ENCODE measurements around the gene GAB1. TPM values are rescaled to one million over a fixed set of nuclear protein-coding genes. Genes with fewer than 3 reads are reported as not detected.

The GAB1 gene
- total RNA-seq, 1 donor from 2014 or later = 27.2 TPM

DNA sequence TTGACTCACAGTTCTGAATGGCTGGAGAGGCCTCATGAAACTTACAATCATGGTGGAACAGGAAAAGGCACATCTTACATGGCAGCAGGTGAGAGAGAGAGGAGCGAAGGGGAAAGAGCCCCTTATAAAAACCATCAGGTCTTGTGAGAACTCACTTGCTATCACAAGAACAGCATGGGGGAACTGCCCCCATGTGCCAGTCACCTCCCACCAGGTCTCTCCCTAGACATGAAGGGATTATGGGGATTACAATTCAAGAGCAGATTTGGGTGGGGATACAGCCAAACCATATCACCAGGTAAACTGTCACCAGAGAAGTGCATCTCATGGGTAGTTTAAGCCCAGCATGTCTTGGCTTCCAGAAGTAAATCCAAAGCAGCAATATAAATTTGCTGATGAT, 169.4 kb downstream of the GAB1 start:
- no peaks in the 10 kb centered on the region for H3K9me3 Mint-ChIP-seq
- no peaks in the 10 kb centered on the region for H3K4me1 Mint-ChIP-seq
- no peak overlapping the region for H3K27ac Mint-ChIP-seq (ENCODE audit: unreplicated experiment)
- no peaks in the 10 kb centered on the region for H3K36me3 Mint-ChIP-seq (ENCODE audit: low read depth)
- H3K27me3 Mint-ChIP-seq (ENCODE audit: low read depth) = peaks cover 11% of the 10 kb centered on the region
- H3K4me3 Mint-ChIP-seq = no peak overlapping the region
- no peak for DNase-seq (ENCODE audit: low read depth, low spot score)
- TF ChIP-seq, protein P1, sequence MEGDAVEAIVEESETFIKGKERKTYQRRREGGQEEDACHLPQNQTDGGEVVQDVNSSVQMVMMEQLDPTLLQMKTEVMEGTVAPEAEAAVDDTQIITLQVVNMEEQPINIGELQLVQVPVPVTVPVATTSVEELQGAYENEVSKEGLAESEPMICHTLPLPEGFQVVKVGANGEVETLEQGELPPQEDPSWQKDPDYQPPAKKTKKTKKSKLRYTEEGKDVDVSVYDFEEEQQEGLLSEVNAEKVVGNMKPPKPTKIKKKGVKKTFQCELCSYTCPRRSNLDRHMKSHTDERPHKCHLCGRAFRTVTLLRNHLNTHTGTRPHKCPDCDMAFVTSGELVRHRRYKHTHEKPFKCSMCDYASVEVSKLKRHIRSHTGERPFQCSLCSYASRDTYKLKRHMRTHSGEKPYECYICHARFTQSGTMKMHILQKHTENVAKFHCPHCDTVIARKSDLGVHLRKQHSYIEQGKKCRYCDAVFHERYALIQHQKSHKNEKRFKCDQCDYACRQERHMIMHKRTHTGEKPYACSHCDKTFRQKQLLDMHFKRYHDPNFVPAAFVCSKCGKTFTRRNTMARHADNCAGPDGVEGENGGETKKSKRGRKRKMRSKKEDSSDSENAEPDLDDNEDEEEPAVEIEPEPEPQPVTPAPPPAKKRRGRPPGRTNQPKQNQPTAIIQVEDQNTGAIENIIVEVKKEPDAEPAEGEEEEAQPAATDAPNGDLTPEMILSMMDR (conservative IDR thresholded peaks at IDR 0.05) = no peak

- Mint-ChIP-seq H3K9me3 (no peaks in the 10 kb centered on the region), H3K27me3 (ENCODE audit: low read depth) (peaks cover 18% of the 10 kb centered on the region), H3K27ac (ENCODE audit: unreplicated experiment) (no peak overlapping the region), H3K4me3 (peak overlapping the region; percentile 47), H3K4me1 (peaks cover 23% of the 10 kb centered on the region), H3K36me3 (ENCODE audit: low read depth) (peaks cover 7% of the 10 kb centered on the region)
- DNase-seq (ENCODE audit: low read depth, low spot score) = no peak
- TF ChIP-seq, protein P1 (conservative IDR thresholded peaks at IDR 0.05) = no peak
Observed at GRCh38 chr4:143511906-143512305, 175.2 kb downstream of the GAB1 start.

- Mint-ChIP-seq H3K4me1 (peaks cover 26% of the 10 kb centered on the region), H3K4me3 (peak overlapping the region; percentile 99), H3K27ac (ENCODE audit: unreplicated experiment) (peak overlapping the region; percentile 99), H3K36me3 (ENCODE audit: low read depth) (peaks cover 7% of the 10 kb centered on the region), H3K9me3 (no peaks in the 10 kb centered on the region), H3K27me3 (ENCODE audit: low read depth) (peaks cover 13% of the 10 kb centered on the region)
- TF ChIP-seq, protein P1 (conservative IDR thresholded peaks at IDR 0.05) = no peak
- DNase-seq (ENCODE audit: low read depth, low spot score) = no peak
Observed at GRCh38 chr4:143512978-143513313, 176.3 kb downstream of the GAB1 start.

DNA sequence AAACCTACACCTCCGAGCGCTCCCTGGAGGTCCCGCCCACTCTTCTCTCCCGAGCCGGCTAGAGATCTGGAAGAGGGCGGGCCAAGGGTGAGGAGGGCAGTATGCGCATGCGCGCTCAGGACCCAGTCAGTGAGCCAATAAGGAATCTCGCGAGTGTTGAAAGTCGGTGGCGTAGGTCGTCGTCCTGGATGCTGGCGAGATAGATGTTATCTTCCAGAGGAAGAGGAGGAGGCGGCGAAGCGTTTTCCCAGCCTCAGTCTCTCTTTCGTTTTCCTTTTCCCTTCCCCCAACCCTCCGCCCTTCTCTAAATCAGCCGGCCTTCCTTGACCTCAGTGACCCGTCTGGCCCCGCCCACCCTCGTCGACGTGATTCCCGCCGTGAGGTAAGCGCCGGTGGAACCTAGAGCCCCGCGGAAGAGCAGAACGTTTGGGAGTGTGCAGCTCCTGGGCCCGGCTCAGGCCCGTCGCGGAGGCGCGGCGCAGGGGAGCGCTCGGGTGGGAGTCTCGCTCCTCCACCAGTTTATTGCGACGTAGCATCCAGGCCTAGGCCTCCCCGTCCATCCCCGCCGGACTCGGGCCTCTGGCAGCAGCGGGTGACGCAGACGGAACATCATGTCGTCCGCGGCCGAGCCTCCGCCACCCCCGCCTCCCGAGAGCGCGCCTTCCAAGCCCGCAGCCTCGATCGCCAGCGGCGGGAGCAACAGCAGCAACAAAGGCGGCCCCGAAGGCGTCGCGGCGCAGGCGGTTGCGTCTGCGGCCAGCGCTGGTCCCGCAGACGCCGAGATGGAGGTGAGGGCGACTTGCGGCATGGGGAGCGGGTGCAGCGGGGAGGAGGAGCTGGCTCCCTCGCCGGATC, 176.9 kb downstream of the GAB1 start, which contains the start of gene SMARCA5:
SMARCA5 (plus strand) TSS at position 389 of the 855 bp plus-strand sequence; CDS start at position 612, 223 bp downstream.
- TF ChIP-seq, protein P1 (conservative IDR thresholded peaks at IDR 0.05) = no peak
- H3K27me3 Mint-ChIP-seq (ENCODE audit: low read depth) = peaks cover 10% of the 10 kb centered on the region
- peak; percentile 83 for DNase-seq (ENCODE audit: low read depth, low spot score)
- peaks cover 26% of the 10 kb centered on the region for H3K4me1 Mint-ChIP-seq
- peak within 1 kb of the TSS; percentile 99 for H3K27ac Mint-ChIP-seq (ENCODE audit: unreplicated experiment)
- no peaks in the 10 kb centered on the region for H3K9me3 Mint-ChIP-seq
- H3K36me3 Mint-ChIP-seq (ENCODE audit: low read depth) = peaks cover 7% of the 10 kb centered on the region
- peak within 1 kb of the TSS; percentile 99 for H3K4me3 Mint-ChIP-seq

DNA sequence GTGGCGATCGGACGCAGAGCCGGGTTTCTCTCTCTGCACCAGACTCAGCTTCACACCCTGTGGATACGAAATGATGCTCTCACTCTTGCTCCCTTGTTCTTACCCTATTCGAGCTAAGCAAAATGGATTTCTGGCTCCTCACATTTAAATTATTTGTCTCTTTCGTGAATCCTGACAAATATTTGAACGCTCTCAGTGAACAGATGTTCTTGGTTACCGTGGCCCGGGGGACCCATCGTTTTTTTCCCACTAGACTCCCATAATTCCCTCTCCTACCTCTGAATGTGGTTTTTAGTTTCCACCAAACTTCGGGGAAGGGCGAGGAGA, 177.5 kb downstream of the GAB1 start:
- Mint-ChIP-seq H3K36me3 (ENCODE audit: low read depth) (peaks cover 10% of the 10 kb centered on the region), H3K27ac (ENCODE audit: unreplicated experiment) (peak overlapping the region; percentile 99)

More for the DNA sequence above, 177.5 kb downstream of the GAB1 start:
- TF ChIP-seq, protein P1 (conservative IDR thresholded peaks at IDR 0.05) = no peak
- Mint-ChIP-seq H3K4me1 (peaks cover 31% of the 10 kb centered on the region), H3K9me3 (no peaks in the 10 kb centered on the region), H3K27me3 (ENCODE audit: low read depth) (peaks cover 10% of the 10 kb centered on the region), H3K4me3 (peak overlapping the region; percentile 99)
- DNase-seq (ENCODE audit: low read depth, low spot score) = no peak

Measured in neural crest cell (in vitro differentiated cells).